Posterior vena cava (tissue), 2 donors: ENCODE data around the gene CAMKK2. TPM values are rescaled to one million over a fixed set of nuclear protein-coding genes. Genes with fewer than 3 reads are reported as not detected.
"Not testable (repeated sequence)": the region's sequence is repeated elsewhere in the genome, so short reads cannot be mapped to it uniquely, and the experiment has no call there.

ENCODE experiments used
- DNase-seq: peaks from one replicate; pipeline ENCODE4 v3.0.0-alpha.2; 2020; ENCODE audit warnings: low spot score
- intact Hi-C, 2 donors: fragments of 100-400 bp; cut with DNase I; formaldehyde crosslinking; loops; one replicate each; pipeline versions ENCODE4 v1.14.1 to v1.14.2; 2022 to 2023
- total RNA-seq, 2 donors: library from RNA; stranded (reverse); fragmentation: NEBNext Ultra II Directional; extraction: Animal tissue kit (Norgen Biotek cat#: 25700); gene quantifications; one replicate each; pipeline ENCODE4 v1.2.1, GENCODE V29; 2021
- donor health status: DM: yes; HTN: yes; CAD: no.
- donor health status: DM: yes; HTN: yes; CAD: no.

Gene CAMKK2
- total RNA-seq, 2 donors from 2014 or later: 39.2 to 39.7 TPM

GRCh38 chr12:121236776-121237175 lies 59.7 kb downstream of the CAMKK2 start:
- DNase-seq: no peak
- intact Hi-C loops: loop anchor here in 1 of 2 donors (10.0 kb wide), 1 partner anchor 122 kb away; no protein-coding TSS in a partner anchor

GRCh38 chr12:121233628-121234020 lies 62.9 kb downstream of the CAMKK2 start:
- intact Hi-C loops: loop anchor here in 1 of 2 donors (10.0 kb wide), 1 partner anchor 119 kb away; no protein-coding TSS in a partner anchor
- no peak for DNase-seq

- no peak for DNase-seq
- intact Hi-C loops: loop anchor here in 1 of 2 donors (10.0 kb wide), 1 partner anchor 118 kb away; no protein-coding TSS in a partner anchor
Measured at GRCh38 chr12:121232977-121233627, 63.4 kb downstream of the CAMKK2 start.

- DNase-seq: no peak
- intact Hi-C loops: loop anchor here in 1 of 2 donors (10.0 kb wide), 1 partner anchor 117 kb away; no protein-coding TSS in a partner anchor
Measured at GRCh38 chr12:121232163-121232562, 64.3 kb downstream of the CAMKK2 start.

- intact Hi-C loops: loop anchor here in 1 of 2 donors (10.0 kb wide), 1 partner anchor 116 kb away; no protein-coding TSS in a partner anchor
- no peak for DNase-seq
Measured at GRCh38 chr12:121230538-121230907, 66.0 kb downstream of the CAMKK2 start.

DNA sequence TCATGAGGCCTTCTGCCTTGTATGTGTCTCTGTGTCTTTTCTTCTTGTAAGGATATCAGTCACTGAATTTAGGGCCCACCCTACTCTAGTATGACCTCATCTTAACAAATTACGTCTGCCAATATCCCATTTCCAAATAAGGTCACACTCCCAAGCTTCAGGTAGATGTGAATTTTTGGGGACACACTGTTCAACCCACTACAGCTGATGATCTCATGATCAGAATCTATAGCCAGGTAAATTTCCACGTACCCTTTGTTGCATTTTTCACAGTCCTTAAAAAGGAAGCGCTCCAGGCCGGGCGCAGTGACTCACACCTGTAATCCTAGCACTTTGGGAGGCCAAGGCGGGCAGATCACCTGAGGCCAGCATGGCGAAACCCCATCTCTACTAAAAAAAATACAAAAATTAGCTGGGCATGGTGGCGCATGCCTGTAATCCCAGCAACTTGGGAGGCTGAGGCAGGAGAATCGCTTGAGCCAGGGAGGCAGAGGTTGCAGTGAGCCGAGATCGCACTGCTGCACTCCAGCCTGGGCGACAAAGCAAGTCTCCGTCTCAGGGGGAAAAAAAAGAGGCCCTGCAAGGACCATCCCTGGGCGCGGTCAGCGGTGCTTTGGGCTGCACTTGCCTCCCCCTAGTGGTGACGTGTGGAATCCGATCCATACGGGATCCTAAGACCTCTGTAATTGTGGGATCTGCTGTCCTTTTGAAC lies 66.5 kb downstream of the CAMKK2 start:
- DNase-seq: peak; percentile 91
- intact Hi-C loops: loop anchor here in 1 of 2 donors (10.0 kb wide), 1 partner anchor 115 kb away; no protein-coding TSS in a partner anchor

GRCh38 chr12:121228919-121229665 lies 67.4 kb downstream of the CAMKK2 start:
- DNase-seq: no peak
- intact Hi-C loops: no loop called here

GRCh38 chr12:121227294-121227693 lies 69.2 kb downstream of the CAMKK2 start:
- intact Hi-C loops: no loop called here

GRCh38 chr12:121226871-121227270 lies 69.6 kb downstream of the CAMKK2 start:
- intact Hi-C loops: not testable (repeated sequence)

More at GRCh38 chr12:121227294-121227693, 69.2 kb downstream of the CAMKK2 start:
- no peak for DNase-seq

DNA sequence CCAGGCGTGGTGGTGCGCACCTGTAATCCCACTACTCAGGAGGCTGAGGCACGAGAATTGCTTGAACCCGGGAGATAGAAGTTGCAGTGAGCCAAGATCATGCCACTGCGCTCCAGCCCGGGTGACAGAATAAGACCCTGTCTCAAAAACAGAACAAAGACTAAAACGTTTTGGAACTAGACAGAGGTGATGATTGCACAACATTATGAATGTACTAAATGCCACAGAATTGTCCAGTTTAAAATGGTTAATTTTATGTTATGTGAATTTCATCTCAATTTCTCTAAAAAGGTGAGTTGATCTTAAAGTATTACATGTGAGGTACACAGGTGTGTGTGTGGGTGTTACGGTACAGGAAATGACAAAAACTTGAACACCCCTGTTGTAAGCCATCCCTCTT lies 70.1 kb downstream of the CAMKK2 start:
- DNase-seq: no peak
- intact Hi-C loops: no loop called here

More at GRCh38 chr12:121226871-121227270, 69.6 kb downstream of the CAMKK2 start:
- DNase-seq: not testable (repeated sequence)

- no peak for DNase-seq
- intact Hi-C loops: no loop called here
Measured at GRCh38 chr12:121224591-121224990, 71.9 kb downstream of the CAMKK2 start.

DNA sequence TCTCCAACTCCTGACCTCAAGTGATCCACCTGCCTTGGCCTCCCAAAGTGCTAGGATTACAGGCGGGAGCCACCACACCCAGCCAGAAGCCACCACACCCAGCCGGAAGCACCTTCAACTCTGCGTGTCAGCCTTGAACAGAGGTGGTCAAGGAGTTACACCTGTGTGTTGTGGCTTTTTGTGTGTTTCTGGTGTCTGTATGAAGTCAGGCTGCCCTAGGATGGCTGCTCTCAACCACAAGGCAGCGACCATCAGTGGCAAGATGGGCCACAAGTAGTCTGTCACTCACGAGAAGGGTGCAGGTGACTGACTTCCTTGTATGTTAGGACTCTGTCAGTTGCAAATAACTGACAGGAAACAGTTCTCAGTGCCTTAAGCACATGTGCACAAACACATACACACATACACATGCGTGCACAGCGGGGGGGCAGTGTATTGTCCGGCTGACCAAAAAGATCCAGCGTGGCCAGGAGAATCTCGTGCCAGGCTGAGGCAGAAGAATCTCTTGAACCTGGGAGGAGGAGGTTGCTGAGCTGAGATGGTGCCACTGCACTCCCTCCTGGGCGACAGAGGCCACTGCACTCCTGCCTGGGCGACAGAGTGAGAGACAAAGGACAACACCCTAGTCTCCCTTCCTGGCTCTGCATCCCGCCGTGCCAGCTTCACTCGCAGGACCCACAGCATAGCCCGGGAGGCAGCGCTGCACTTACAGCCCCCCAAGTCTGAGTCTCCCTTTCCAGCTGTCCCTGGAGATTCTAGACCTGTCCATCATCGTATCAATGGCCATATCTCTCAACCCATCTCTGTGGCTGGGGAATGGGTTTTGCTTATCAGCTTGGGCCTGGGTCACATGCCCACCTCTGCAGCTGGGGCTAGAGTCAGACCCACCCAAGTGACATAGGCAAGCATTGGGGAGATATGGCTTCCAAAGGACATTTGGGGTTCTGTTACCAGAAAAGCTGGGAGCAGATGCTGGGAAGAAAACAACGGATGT lies 72.9 kb downstream of the CAMKK2 start:
- intact Hi-C loops: no loop called here
- no peak for DNase-seq

DNA sequence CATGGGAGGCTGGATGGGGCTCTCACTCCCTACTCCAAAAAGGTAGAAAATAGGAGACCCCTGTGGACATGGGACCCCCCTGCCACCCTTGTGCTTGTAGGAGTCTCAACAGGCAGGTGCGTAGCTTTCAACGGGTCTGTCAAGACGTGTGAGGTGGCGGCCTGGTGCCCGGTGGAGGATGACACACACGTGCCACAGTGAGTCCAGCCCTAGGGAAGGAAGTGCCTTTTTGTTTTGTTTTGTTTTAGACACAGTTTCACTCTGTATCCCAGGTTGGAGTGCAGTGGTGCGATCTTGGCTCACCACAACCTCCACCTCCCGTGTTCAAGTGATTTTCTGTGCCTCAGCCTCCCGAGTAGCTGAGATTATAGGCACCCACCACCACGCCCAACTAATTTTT lies 73.7 kb downstream of the CAMKK2 start:
- DNase-seq: no peak
- intact Hi-C loops: no loop called here

DNA sequence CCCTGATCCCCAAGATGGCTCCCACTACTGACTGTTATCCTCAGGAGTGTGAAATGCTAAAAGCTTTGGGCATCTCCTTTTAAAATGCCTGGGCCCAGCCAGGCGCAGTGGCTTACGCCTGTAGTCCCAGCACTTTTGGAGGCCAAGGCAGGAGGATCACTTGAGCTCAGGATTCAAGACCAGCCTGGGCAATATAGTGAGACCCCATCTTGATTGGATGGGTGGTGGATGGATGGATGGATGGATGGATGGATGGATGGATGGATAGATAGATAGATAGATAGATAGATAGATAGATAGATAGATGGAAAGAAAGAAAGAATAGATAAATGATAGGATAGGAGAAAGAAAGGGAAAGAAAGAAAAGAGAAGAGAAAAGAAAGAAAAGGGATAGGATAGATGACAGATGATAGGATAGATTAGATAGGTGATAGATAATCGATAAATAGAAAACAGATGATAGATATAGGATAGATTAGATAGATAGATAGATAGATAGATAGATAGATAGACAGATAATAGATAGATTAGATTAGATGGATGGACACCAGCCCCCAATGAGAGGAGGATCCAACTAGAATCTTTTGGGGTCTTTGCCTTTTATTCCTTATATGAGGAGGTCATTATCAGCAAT lies 77.0 kb downstream of the CAMKK2 start:
- no peak for DNase-seq

DNA sequence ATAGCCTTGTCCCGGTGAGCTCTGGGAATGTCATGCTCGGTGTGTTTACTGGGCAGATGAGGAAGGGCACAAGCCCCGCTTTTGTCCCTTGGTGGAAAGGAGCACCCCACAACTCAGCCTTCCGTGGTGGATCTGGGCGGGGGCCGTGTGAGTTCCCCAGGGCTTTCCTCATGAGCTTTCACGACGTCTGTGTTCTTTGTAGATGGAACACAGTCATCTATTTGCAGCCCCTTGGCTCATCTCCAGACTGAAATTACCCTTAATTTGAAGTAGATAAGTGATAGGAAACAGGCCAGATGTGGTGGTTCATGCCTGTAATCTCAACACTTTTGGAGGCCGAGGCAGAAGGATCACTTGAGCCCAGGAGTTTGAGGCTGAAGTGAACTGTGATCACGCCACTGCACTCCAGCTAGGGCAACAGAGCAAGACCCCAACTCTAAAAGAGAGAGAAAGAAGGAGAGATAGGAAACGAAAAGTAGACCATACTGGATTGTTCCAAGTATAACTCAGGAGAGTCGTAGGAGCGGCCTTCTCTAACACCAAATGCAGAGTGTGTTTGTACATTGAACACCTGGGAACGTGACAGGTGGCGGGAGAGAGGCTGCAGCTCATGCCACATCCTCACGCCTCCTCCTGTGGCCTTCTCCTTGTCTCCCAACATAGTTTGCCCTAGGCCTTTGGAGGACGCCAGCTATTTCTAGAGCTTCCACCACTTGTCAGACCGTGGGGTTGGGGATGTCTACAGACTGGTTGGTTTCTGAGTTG lies 77.7 kb downstream of the CAMKK2 start:
- no peak for DNase-seq
- intact Hi-C loops: no loop called here

More for the DNA sequence above, 77.0 kb downstream of the CAMKK2 start:
- intact Hi-C loops: no loop called here

GRCh38 chr12:121217761-121218160 lies 78.7 kb downstream of the CAMKK2 start:
- no peak for DNase-seq
- intact Hi-C loops: no loop called here

DNA sequence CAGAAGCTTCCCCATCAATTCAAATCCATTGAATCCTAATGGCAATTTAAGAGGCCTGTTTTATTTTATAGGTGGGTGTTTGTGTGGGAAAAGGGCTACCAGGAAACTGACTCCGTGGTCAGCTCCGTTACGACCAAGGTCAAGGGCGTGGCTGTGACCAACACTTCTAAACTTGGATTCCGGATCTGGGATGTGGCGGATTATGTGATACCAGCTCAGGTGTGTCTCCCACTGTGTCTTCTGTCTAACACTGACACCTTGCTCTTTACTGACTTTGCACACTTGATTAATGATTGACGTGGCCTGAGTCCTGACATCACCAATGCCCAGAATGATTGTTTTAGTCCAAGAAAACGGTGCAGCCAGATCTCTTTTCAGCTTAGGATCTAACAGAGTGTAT lies 79.4 kb downstream of the CAMKK2 start:
- intact Hi-C loops: no loop called here
- no peak for DNase-seq
